ENCODE measurements around the gene PDXDC1.
A peak's percentile ranks its signal among the peaks of the same experiment; 100 is the strongest.

GRCh38 chr16:15093955-15094827, 119.4 kb downstream of the PDXDC1 start, which contains the start of gene RRN3:
- peak in 2 of 12 donors; percentile 4 to 13 for TF ChIP-seq CTCF (IDR thresholded peaks at IDR 0.05)
- TF ChIP-seq POLR2A (IDR thresholded peaks at IDR 0.05) = peak in 1 of 2 donors; percentile 69

Data from heart left ventricle (tissue), 13 donors.